Endometrial microvascular endothelial cells (primary cell): ENCODE data around the gene EHMT1. TPM values are rescaled to one million over a fixed set of nuclear protein-coding genes. Genes with fewer than 3 reads are reported as not detected.
"Not testable (repeated sequence)": the region's sequence is repeated elsewhere in the genome, so short reads cannot be mapped to it uniquely, and the experiment has no call there.

Experiments
- in situ Hi-C: cut with HindIII; loops from 2 replicates; pipeline ENCODE4 v1.10.0; 2017; ENCODE audit warnings: low sequenced_read_pairs, low pct_unique_long_range_greater_than_20kb; ENCODE audit errors: inconsistent ontology term
- total RNA-seq: library from RNA; depleted of rRNA; stranded (reverse); fragments of >200 nt; gene quantifications from one replicate; pipeline ENCODE4 v1.2.3, GENCODE V29; 2015; ENCODE audit errors: inconsistent ontology term

The EHMT1 gene
- total RNA-seq, 1 donor from 2014 or later: 69.0 TPM

GRCh38 chr9:137612741-137613142, 6.1 kb upstream of the EHMT1 start:
- in situ Hi-C loops: no loop called here

- in situ Hi-C loops: no loop called here
Measured at GRCh38 chr9:137613259-137613658, 5.5 kb upstream of the EHMT1 start.

- in situ Hi-C loops: no loop called here
Measured at GRCh38 chr9:137613738-137614523, 4.9 kb upstream of the EHMT1 start.

- in situ Hi-C loops: no loop called here
Measured at GRCh38 chr9:137614631-137615386, 4.0 kb upstream of the EHMT1 start.

GRCh38 chr9:137615387-137615871, 3.4 kb upstream of the EHMT1 start:
- in situ Hi-C loops: no loop called here

- in situ Hi-C loops: no loop called here
Measured at GRCh38 chr9:137619240-137620047, 639 bp downstream of the EHMT1 start.

GRCh38 chr9:137620048-137620405, 1.2 kb downstream of the EHMT1 start:
- in situ Hi-C loops: no loop called here

GRCh38 chr9:137620581-137620980, 1.8 kb downstream of the EHMT1 start:
- in situ Hi-C loops: no loop called here

GRCh38 chr9:137621131-137621757, 2.4 kb downstream of the EHMT1 start:
- in situ Hi-C loops: no loop called here

GRCh38 chr9:137622211-137622610, 3.4 kb downstream of the EHMT1 start:
- in situ Hi-C loops: not testable (repeated sequence)

- in situ Hi-C loops: no loop called here
Measured at GRCh38 chr9:137626464-137626863, 7.7 kb downstream of the EHMT1 start.

GRCh38 chr9:137627406-137627805, 8.6 kb downstream of the EHMT1 start:
- in situ Hi-C loops: not testable (repeated sequence)

GRCh38 chr9:137630126-137630525, 11.3 kb downstream of the EHMT1 start:
- in situ Hi-C loops: no loop called here

- in situ Hi-C loops: no loop called here
Measured at GRCh38 chr9:137630679-137631078, 11.9 kb downstream of the EHMT1 start.

GRCh38 chr9:137631345-137632229, 12.8 kb downstream of the EHMT1 start:
- in situ Hi-C loops: no loop called here

GRCh38 chr9:137632230-137633161, 13.7 kb downstream of the EHMT1 start:
- in situ Hi-C loops: no loop called here

- in situ Hi-C loops: no loop called here
Measured at GRCh38 chr9:137634016-137634415, 15.2 kb downstream of the EHMT1 start.
